IMR-90 (cell line): ENCODE data around the gene TMC1. TPM values are rescaled to one million over a fixed set of nuclear protein-coding genes. Genes with fewer than 3 reads are reported as not detected.

Experiments used
- ATAC-seq: fragments of 200-7000 bp; cut with Tn5 transposase; 2 replicates; pipeline ENCODE4 v1.9.1; 2020; ENCODE audit warnings: low read depth, mild to moderate bottlenecking, moderate library complexity
- BruUV-seq: library from RNA; stranded (reverse); fragments of 400-500 nt; replicated peaks from 2 replicates; lab custom pipeline; 2021; lab: Mats Ljungman, UMichigan
- CTCF ChIA-PET: fragments of 300-600 bp; formaldehyde crosslinking; extraction: SDS; loops from one replicate; lab custom pipeline; 2021; ENCODE audit warnings: antibody characterized with exemption; lab: Yijun Ruan, JAX
- POLR2A ChIA-PET: fragments of 300-600 bp; sonication (Branson Sonifier 250); formaldehyde crosslinking; loops from one replicate; lab custom pipeline; 2022; ENCODE audit warnings: antibody characterized with exemption; ENCODE audit not compliant: unreplicated experiment; lab: Charles Lee
- DNase-seq: peaks from one replicate; pipeline ENCODE4 v3.0.0; 2013
- H2AFZ ChIP-seq: replicated peaks from 2 replicates; pipeline ENCODE3; 2013; ENCODE audit warnings: low read length, mild to moderate bottlenecking; ENCODE audit not compliant: poor library complexity
- H2AK5ac ChIP-seq: 2 replicates; pipeline ENCODE4 v1.6.1; 2013; ENCODE audit warnings: low read depth, low read length, inconsistent platforms
- H2AK9ac ChIP-seq: replicated peaks from 2 replicates; pipeline ENCODE3; 2013; ENCODE audit warnings: mild to moderate bottlenecking, low read depth, low read length, moderate library complexity; ENCODE audit not compliant: poor library complexity
- H2BK120ac ChIP-seq: 2 replicates; pipeline ENCODE4 v1.6.1; 2013; ENCODE audit warnings: low read depth, low read length, inconsistent platforms
- H2BK15ac ChIP-seq: 3 replicates; pipeline ENCODE4 v1.6.1; 2013; ENCODE audit warnings: low read depth, low read length, inconsistent platforms
- H2BK20ac ChIP-seq: 2 replicates; pipeline ENCODE4 v1.6.1; 2013; ENCODE audit warnings: low read depth, mild to moderate bottlenecking, inconsistent platforms, low read length, moderate library complexity
- H2BK5ac ChIP-seq: 2 replicates; pipeline ENCODE4 v1.6.1; 2013; ENCODE audit warnings: mild to moderate bottlenecking, low read depth, low read length, inconsistent platforms; ENCODE audit not compliant: poor library complexity, severe bottlenecking
- H3K14ac ChIP-seq: replicated peaks from 2 replicates; pipeline ENCODE4 v1.6.1; 2013; ENCODE audit warnings: low read depth, low read length, inconsistent platforms
- H3K18ac ChIP-seq: 2 replicates; pipeline ENCODE4 v1.6.1; 2013; ENCODE audit warnings: low read depth, low read length, control low read depth
- H3K23ac ChIP-seq: 2 replicates; pipeline ENCODE4 v1.6.1; 2013; ENCODE audit warnings: low read depth, low read length, inconsistent platforms
- H3K27ac ChIP-seq: 2 replicates; pipeline ENCODE4 v1.5.1; 2013; ENCODE audit warnings: mild to moderate bottlenecking, control low read depth, low read length; ENCODE audit not compliant: insufficient read depth
- H3K27me3 ChIP-seq: 2 replicates; pipeline ENCODE4 v1.6.1; 2013; ENCODE audit warnings: low read length; ENCODE audit not compliant: control insufficient read depth, insufficient read depth
- H3K36me3 ChIP-seq: 2 replicates; pipeline ENCODE4 v1.6.1; 2013; ENCODE audit warnings: low read length, mixed read lengths; ENCODE audit not compliant: control insufficient read depth, insufficient read depth
- H3K4ac ChIP-seq: 2 replicates; pipeline ENCODE4 v1.6.1; 2013; ENCODE audit warnings: low read depth, low read length, inconsistent platforms
- H3K4me1 ChIP-seq: 2 replicates; pipeline ENCODE4 v1.6.1; 2013; ENCODE audit warnings: low read length, mixed read lengths; ENCODE audit not compliant: control insufficient read depth, insufficient read depth
- H3K4me2 ChIP-seq: 2 replicates; pipeline ENCODE4 v1.6.1; 2013; ENCODE audit warnings: low read depth, mild to moderate bottlenecking, control low read depth, low read length, moderate library complexity
- H3K4me3 ChIP-seq: 2 replicates; pipeline ENCODE4 v1.5.1; 2013; ENCODE audit warnings: low read depth, mild to moderate bottlenecking, control low read depth, low read length, moderate library complexity; ENCODE audit not compliant: insufficient read depth
- H3K56ac ChIP-seq: 2 replicates; pipeline ENCODE4 v1.6.1; 2013; ENCODE audit warnings: low read length, inconsistent platforms; ENCODE audit not compliant: insufficient read depth; ENCODE audit errors: extremely low read depth
- H3K79me1 ChIP-seq, 2 experiments: 2 replicates each; pipeline ENCODE4 v1.6.1; 2013; ENCODE audit warnings: low read length in 2 of 2, inconsistent platforms in 1 of 2, low read depth in 1 of 2
- H3K9ac ChIP-seq: 2 replicates; pipeline ENCODE4 v1.6.1; 2013; ENCODE audit warnings: low read depth, low read length, control low read depth
- H3K9me1 ChIP-seq: 2 replicates; pipeline ENCODE4 v1.6.1; 2013; ENCODE audit warnings: low read length, inconsistent platforms; ENCODE audit not compliant: insufficient read depth
- H3K9me3 ChIP-seq: 2 replicates; pipeline ENCODE4 v1.6.1; 2013; ENCODE audit warnings: low read length; ENCODE audit not compliant: control insufficient read depth, insufficient read depth
- H4K20me1 ChIP-seq: 2 replicates; pipeline ENCODE4 v1.6.1; 2013; ENCODE audit warnings: low read length, inconsistent platforms; ENCODE audit not compliant: insufficient read depth
- H4K5ac ChIP-seq: 2 replicates; pipeline ENCODE4 v1.6.1; 2013; ENCODE audit warnings: mild to moderate bottlenecking, low read depth, low read length, control low read depth
- H4K8ac ChIP-seq, 2 experiments: 2 replicates each; pipeline ENCODE4 v1.6.1; 2013; ENCODE audit warnings: low read depth in 2 of 2, low read length in 2 of 2, control low read depth in 1 of 2, inconsistent platforms in 1 of 2
- H4K91ac ChIP-seq: 2 replicates; pipeline ENCODE4 v1.6.1; 2013; ENCODE audit warnings: low read depth, low read length, inconsistent platforms; ENCODE audit not compliant: insufficient read depth
- BHLHE40 ChIP-seq: fragments of 150-350 bp; IDR thresholded peaks from 2 replicates; pipeline ENCODE4 v1.6.1; 2016; ENCODE audit warnings: mild to moderate bottlenecking, low read depth, low read length
- CEBPB ChIP-seq: IDR thresholded peaks from 2 replicates; pipeline ENCODE4 v1.6.1; 2012; ENCODE audit warnings: low read depth, low read length, improper control_type of control experiment
- CHD1 ChIP-seq: IDR thresholded peaks from 2 replicates; pipeline ENCODE4 v1.6.1; 2012; ENCODE audit warnings: low read depth, low read length, improper control_type of control experiment
- CTCF ChIP-seq: conservative IDR thresholded peaks from 2 replicates; pipeline ENCODE4 v1.5.1; 2012; ENCODE audit warnings: mild to moderate bottlenecking, low read depth, low read length, improper control_type of control experiment
- FOS ChIP-seq: fragments of 150-350 bp; IDR thresholded peaks from 2 replicates; pipeline ENCODE4 v1.6.1; 2016; ENCODE audit warnings: low read depth, low read length
- MAFK ChIP-seq: IDR thresholded peaks from 2 replicates; pipeline ENCODE4 v1.6.1; 2012; ENCODE audit warnings: low read depth, low read length, improper control_type of control experiment
- MAZ ChIP-seq: IDR thresholded peaks from 2 replicates; pipeline ENCODE4 v1.6.1; 2012; ENCODE audit warnings: low read depth, mild to moderate bottlenecking, low read length, improper control_type of control experiment, moderate library complexity, borderline replicate concordance
- MXI1 ChIP-seq: IDR thresholded peaks from 2 replicates; pipeline ENCODE4 v1.6.1; 2012; ENCODE audit warnings: low read depth, mild to moderate bottlenecking, low read length, moderate library complexity, borderline replicate concordance
- NFE2L2 ChIP-seq: fragments of 150-350 bp; IDR thresholded peaks from 2 replicates; pipeline ENCODE4 v1.6.1; 2016; ENCODE audit warnings: low read depth, mild to moderate bottlenecking, low read length
- POLR2A ChIP-seq: IDR thresholded peaks from 2 replicates; pipeline ENCODE4 v1.6.1; 2012; ENCODE audit warnings: mild to moderate bottlenecking, low read depth, low read length
- RAD21 ChIP-seq: IDR thresholded peaks from 2 replicates; pipeline ENCODE4 v1.6.1; 2012; ENCODE audit warnings: low read length, improper control_type of control experiment
- RCOR1 ChIP-seq: IDR thresholded peaks from 2 replicates; pipeline ENCODE4 v1.6.1; 2012; ENCODE audit warnings: mild to moderate bottlenecking, low read length, improper control_type of control experiment; ENCODE audit not compliant: insufficient replicate concordance
- RFX5 ChIP-seq: IDR thresholded peaks from 2 replicates; pipeline ENCODE4 v1.8.0; 2012; ENCODE audit warnings: low read depth, mild to moderate bottlenecking, low read length, moderate library complexity
- SMC3 ChIP-seq: fragments of 150-350 bp; IDR thresholded peaks from 2 replicates; pipeline ENCODE4 v1.6.1; 2016; ENCODE audit warnings: low read depth, mild to moderate bottlenecking, antibody characterized with exemption, low read length, moderate library complexity
- USF2 ChIP-seq: fragments of 150-350 bp; IDR thresholded peaks from 2 replicates; pipeline ENCODE4 v1.6.1; 2017; ENCODE audit warnings: mild to moderate bottlenecking, antibody characterized with exemption, low read length, low read depth
- WGBS, 2 experiments: methylation state at CpG; one replicate each; pipeline versions ENCODE4 v1.1.5 to v1.1.7; 2013; ENCODE audit warnings: missing lambda C conversion rate in 2 of 2; ENCODE audit not compliant: insufficient read length in 1 of 2; ENCODE audit errors: extremely low coverage in 2 of 2; 5-methylcytosine and 5-hydroxymethylcytosine counted together
- dilution Hi-C: fragments of 300-500 bp; cut with HindIII; formaldehyde crosslinking; loops from one replicate; pipeline ENCODE4 v1.14.3; 2018; ENCODE audit warnings: low sequenced_read_pairs; ENCODE audit not compliant: unreplicated experiment
- in situ Hi-C: fragments of 300-500 bp; cut with MboI; formaldehyde crosslinking; loops from 3 replicates; pipeline ENCODE4 v1.14.3; 2019; ENCODE audit warnings: low sequenced_read_pairs, inconsistent platforms, mixed read lengths
- intact Hi-C: fragments of 100-400 bp; cut with micrococcal nuclease; formaldehyde crosslinking; loops from 2 replicates; pipeline ENCODE4 v1.10.0; 2022
- polyA plus RNA-seq, 3 experiments: library from polyadenylated mRNA; depleted of rRNA; stranded (reverse); fragments of >200 nt; gene quantifications; 2 replicates each; pipeline ENCODE4 v1.2.3, GENCODE V29; 2012; ENCODE audit warnings: low replicate concordance in 1 of 3
- total RNA-seq: library from RNA; depleted of rRNA; stranded (reverse); fragments of >200 nt; gene quantifications from 2 replicates; pipeline ENCODE4 v1.2.3, GENCODE V29; 2012
- TF ChIP-seq, protein P1 (sequence below): fragments of 150-350 bp; IDR thresholded peaks from 2 replicates; pipeline ENCODE4 v1.6.1; 2016; ENCODE audit warnings: low read depth, mild to moderate bottlenecking, low read length, moderate library complexity, borderline replicate concordance

The TMC1 gene
- total and polyA plus RNA-seq, 2 of the 4 experiments (the other 2 are of a cell fraction): not detected

GRCh38 chr9:72529531-72529930 lies 8.1 kb downstream of the TMC1 start:
- no peak overlapping the region for H3K4ac ChIP-seq
- H3K9ac ChIP-seq: no peak overlapping the region
- no peak overlapping the region for H2AK5ac ChIP-seq
- ChIA-PET POLR2A (no interaction called here), CTCF (no interaction called here)
- in situ Hi-C loops (no loop called here), intact Hi-C loops (no loop called here), dilution Hi-C loops (no loop called here)
- no peak overlapping the region for H2BK20ac ChIP-seq
- H2AK9ac ChIP-seq: no peak overlapping the region
- no TSS peak for BruUV-seq
- H4K91ac ChIP-seq: no peak overlapping the region
- no peak overlapping the region for H2BK5ac ChIP-seq
- no peaks in the 10 kb centered on the region for H3K27me3 ChIP-seq
- peaks cover 11% of the 10 kb centered on the region for H3K9me1 ChIP-seq
- no peak overlapping the region for H3K56ac ChIP-seq
- TF ChIP-seq CEBPB (no peak), USF2 (no peak), NFE2L2 (no peak), RFX5 (no peak), MAZ (no peak), POLR2A (no peak), CHD1 (no peak), SMC3 (no peak), RAD21 (no peak), MXI1 (no peak), FOS (no peak), MAFK (no peak), CTCF (no peak), BHLHE40 (no peak), RCOR1 (no peak)
- TF ChIP-seq, protein P1, sequence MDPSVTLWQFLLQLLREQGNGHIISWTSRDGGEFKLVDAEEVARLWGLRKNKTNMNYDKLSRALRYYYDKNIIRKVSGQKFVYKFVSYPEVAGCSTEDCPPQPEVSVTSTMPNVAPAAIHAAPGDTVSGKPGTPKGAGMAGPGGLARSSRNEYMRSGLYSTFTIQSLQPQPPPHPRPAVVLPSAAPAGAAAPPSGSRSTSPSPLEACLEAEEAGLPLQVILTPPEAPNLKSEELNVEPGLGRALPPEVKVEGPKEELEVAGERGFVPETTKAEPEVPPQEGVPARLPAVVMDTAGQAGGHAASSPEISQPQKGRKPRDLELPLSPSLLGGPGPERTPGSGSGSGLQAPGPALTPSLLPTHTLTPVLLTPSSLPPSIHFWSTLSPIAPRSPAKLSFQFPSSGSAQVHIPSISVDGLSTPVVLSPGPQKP: no peak
- no peak overlapping the region for H4K8ac ChIP-seq
- no peak overlapping the region; the same call in 2 of the 3 replicates for H2BK15ac ChIP-seq
- H3K23ac ChIP-seq: no peak overlapping the region
- no peak overlapping the region for H3K27ac ChIP-seq
- no peak overlapping the region for H4K5ac ChIP-seq
- H3K36me3 ChIP-seq: no peaks in the 10 kb centered on the region
- H4K20me1 ChIP-seq: no peaks in the 10 kb centered on the region
- H3K4me2 ChIP-seq: no peak overlapping the region
- no peak for ATAC-seq
- peaks cover 0 to 8% of the 10 kb centered on the region in 2 experiments; a peak in 2 of 4 replicates for H3K79me1 ChIP-seq
- H2AFZ ChIP-seq: no peak overlapping the region
- H3K9me3 ChIP-seq: no peaks in the 10 kb centered on the region
- no peak overlapping the region for H3K4me3 ChIP-seq
- peaks cover 28% of the 10 kb centered on the region for H3K4me1 ChIP-seq
- H3K18ac ChIP-seq: no peak overlapping the region
- no CpG with 5 or more reads among the region's 1 CpG for whole genome bisulfite sequencing, 2 experiments
- no peak overlapping the region for H3K14ac ChIP-seq
- no peak overlapping the region for H2BK120ac ChIP-seq
- no peak for DNase-seq
